ENCODE results near the gene FDX2.

FDX2 gene

GRCh38 chr19:10277795-10278589 lies 37.8 kb downstream of the FDX2 start:
- H3K4me3 ChIP-seq (ENCODE audit: low read depth, low read length) = no peak overlapping the region
- peaks cover 2% of the 10 kb centered on the region for H3K36me3 ChIP-seq (replicated peaks)
- no peaks in the 10 kb centered on the region for H3K27me3 ChIP-seq (replicated peaks)
- no peak for DNase-seq
- TF ChIP-seq CTCF (IDR thresholded peaks at IDR 0.05; ENCODE audit: low read depth, low read length, missing control alignments) = no peak
- no peak overlapping the region for H3K27ac ChIP-seq
- in situ Hi-C loops (cut with HindIII; ENCODE audit: low pct_ligation_motif_present, low sequenced_read_pairs) = no loop called here

GRCh38 chr19:10274589-10274988 lies 41.2 kb downstream of the FDX2 start:
- no peaks in the 10 kb centered on the region for H3K27me3 ChIP-seq (replicated peaks)
- no peak for DNase-seq
- in situ Hi-C loops (cut with HindIII; ENCODE audit: low pct_ligation_motif_present, low sequenced_read_pairs) = no loop called here
- no peak overlapping the region for H3K4me3 ChIP-seq (ENCODE audit: low read depth, low read length)
- peaks cover 2% of the 10 kb centered on the region for H3K36me3 ChIP-seq (replicated peaks)
- no peak for TF ChIP-seq CTCF (IDR thresholded peaks at IDR 0.05; ENCODE audit: low read depth, low read length, missing control alignments)
- H3K27ac ChIP-seq = no peak overlapping the region

- no peak for DNase-seq
- no peak for TF ChIP-seq CTCF (IDR thresholded peaks at IDR 0.05; ENCODE audit: low read depth, low read length, missing control alignments)
- H3K36me3 ChIP-seq (replicated peaks) = no peaks in the 10 kb centered on the region
- in situ Hi-C loops (cut with HindIII; ENCODE audit: low pct_ligation_motif_present, low sequenced_read_pairs) = no loop called here
- no peaks in the 10 kb centered on the region for H3K27me3 ChIP-seq (replicated peaks)
- no peak overlapping the region for H3K27ac ChIP-seq
- peak overlapping the region; percentile 47 for H3K4me3 ChIP-seq (ENCODE audit: low read depth, low read length)
Observed at GRCh38 chr19:10271543-10272086, 44.2 kb downstream of the FDX2 start.

- H3K4me3 ChIP-seq (ENCODE audit: low read depth, low read length) = peak within 1 kb of the TSS; percentile 47
- no peak for TF ChIP-seq CTCF (IDR thresholded peaks at IDR 0.05; ENCODE audit: low read depth, low read length, missing control alignments)
- H3K27me3 ChIP-seq (replicated peaks) = no peaks in the 10 kb centered on the region
- in situ Hi-C loops (cut with HindIII; ENCODE audit: low pct_ligation_motif_present, low sequenced_read_pairs) = no loop called here
- no peaks in the 10 kb centered on the region for H3K36me3 ChIP-seq (replicated peaks)
- peak; percentile 39 for DNase-seq
- H3K27ac ChIP-seq = peak within 1 kb of the TSS; percentile 23
Observed at GRCh38 chr19:10270616-10271394, 45.0 kb downstream of the FDX2 start, which contains the start of gene ICAM1. ICAM1 (plus strand) TSS chr19:10271120; CDS start chr19:10271160, 40 bp downstream.

GRCh38 chr19:10270180-10270615 lies 45.6 kb downstream of the FDX2 start:
- no peaks in the 10 kb centered on the region for H3K36me3 ChIP-seq (replicated peaks)
- TF ChIP-seq CTCF (IDR thresholded peaks at IDR 0.05; ENCODE audit: low read depth, low read length, missing control alignments) = no peak
- H3K27ac ChIP-seq = peak overlapping the region; percentile 23
- no peak for DNase-seq
- H3K27me3 ChIP-seq (replicated peaks) = no peaks in the 10 kb centered on the region
- in situ Hi-C loops (cut with HindIII; ENCODE audit: low pct_ligation_motif_present, low sequenced_read_pairs) = no loop called here
- peak overlapping the region; percentile 47 for H3K4me3 ChIP-seq (ENCODE audit: low read depth, low read length)
